GM19025 (cell line): ENCODE results near the gene URB2.

Source experiments
- ATAC-seq: cut with Tn5 transposase; IDR thresholded peaks from one replicate; pipeline ENCODE4 v1.9.1; 2021; ENCODE audit warnings: mild to moderate bottlenecking, low read depth, moderate library complexity; ENCODE audit not compliant: unreplicated experiment

Gene URB2

DNA sequence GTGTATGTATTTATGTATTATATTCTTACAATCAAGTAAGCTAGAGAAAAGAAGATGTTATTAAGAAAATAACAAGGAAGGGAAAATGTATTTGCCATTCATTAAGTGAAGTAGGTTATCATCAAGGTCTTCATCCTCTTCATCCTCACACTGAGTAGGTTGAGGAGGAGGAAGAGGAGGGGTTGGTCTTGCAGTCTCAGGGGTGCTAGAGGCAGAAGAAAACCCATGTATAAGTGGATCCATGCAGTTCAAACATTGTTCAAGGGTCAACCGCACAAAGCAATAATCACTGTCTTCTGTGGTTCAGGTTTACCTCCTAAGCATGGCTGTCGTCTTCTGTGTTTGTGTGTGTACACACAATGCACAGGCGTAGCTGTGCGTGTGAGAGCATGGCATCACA is 16.9 kb downstream of the URB2 start:
- ATAC-seq: no peak

GRCh38 chr1:229643996-229644745 is 18.1 kb downstream of the URB2 start:
- no peak for ATAC-seq

DNA sequence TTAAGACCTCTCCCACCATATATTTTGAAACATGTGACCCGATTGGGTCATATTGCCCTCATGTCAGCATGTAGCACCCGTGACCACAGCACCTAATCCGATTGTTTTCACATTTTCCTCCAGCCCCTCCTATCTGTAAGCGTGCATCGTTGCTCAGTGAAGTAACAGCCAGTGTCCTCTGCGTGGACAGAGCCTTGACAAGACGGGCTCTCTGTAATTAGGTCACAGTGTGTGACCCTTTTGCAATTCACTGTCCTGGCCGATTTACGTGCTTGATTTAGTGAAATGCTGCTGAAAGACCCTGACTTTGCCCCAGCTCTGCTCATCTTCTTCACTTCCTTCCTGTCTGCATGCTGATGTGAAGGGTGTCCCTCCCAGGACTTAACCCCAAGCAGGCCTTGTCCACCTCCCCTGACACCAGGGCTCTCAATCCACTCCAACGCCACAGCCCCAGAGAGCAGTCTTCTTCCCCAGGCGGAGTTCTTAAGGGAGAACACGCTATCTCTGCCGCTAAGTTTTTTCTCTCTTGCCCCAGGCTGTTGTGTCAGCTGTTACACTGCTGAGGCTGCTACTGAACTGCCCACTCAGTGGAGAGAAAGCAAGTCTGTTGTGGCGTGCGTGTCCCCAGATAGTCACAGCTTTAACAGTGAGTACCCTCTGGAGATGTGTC is 19.4 kb downstream of the URB2 start:
- no peak for ATAC-seq

DNA sequence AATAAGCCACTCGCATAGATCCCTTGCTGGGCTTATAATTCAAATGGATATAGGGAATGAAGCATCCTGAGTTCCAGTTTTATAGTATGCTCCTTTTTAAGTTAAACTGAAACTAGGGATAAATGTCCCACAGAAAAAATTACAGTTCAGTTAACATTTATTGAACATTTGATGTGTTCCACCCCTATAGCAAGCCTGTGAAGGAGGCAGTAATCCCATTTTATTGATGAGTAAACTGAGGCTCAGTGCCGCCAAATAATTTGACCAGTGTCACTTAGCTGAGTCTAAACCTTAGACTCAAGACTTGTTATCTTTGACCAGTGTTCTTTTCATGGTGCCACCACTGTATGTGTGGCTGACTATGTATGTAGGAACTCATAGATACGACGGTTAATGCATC is 22.4 kb downstream of the URB2 start:
- ATAC-seq: no peak

DNA sequence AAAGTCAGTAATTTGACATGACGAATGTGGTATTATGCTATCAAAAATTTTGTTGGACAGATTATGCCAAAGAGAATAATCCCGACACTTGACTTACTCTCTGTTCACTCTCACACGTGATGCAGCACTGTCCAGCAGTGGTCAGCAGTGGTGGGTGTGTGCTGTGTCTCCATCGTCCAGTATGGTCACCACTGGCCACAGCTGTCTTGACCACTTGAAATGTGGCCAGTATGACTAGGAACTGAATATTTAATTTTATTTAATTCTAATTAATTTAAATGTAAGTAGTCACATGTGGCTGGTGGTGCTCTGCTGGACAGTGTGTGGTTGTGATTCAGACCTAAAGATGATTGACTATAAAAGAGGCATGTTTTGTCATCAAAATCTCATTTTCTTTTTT is 24.0 kb downstream of the URB2 start:
- ATAC-seq: no peak

DNA sequence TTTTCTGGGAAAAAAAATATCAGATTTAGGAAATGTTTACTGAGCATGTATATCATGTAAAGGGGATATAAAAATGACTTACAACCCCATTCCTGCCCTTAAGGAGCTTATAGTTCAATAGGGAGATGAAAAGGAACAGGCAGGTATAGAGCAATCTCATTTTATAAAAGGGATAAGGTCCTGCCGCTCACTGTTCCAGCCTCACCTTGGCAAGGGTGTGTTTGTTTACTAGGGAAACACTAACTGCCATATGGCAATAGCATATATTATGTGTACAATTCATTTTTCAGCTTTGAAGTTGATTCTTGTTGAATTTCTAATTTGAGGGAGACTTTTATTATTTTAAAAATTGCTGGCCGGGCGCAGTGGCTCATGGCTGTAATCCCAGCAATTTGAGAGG is 25.5 kb downstream of the URB2 start:
- ATAC-seq: no peak

GRCh38 chr1:229653420-229653819 is 27.4 kb downstream of the URB2 start:
- ATAC-seq: no peak

DNA sequence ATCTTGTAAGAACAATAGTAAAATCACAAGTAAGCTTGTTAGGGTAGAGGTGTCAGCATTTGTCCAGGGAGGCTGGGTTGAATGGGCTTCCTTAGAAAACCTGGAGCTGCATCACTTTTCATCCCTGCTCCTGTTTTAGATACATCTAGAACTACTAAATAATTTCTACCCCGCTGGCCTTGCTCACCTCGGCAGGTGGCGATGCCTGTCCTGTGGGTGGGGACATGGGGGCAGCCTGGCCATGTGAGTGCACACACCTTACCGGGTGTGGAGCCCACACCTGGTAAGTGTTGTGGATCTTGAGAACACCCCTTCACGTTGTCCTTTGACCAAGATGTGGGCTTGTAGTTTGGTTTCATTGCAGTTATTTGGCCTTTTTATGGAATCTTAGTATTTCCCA is 29.7 kb downstream of the URB2 start:
- ATAC-seq: no peak

DNA sequence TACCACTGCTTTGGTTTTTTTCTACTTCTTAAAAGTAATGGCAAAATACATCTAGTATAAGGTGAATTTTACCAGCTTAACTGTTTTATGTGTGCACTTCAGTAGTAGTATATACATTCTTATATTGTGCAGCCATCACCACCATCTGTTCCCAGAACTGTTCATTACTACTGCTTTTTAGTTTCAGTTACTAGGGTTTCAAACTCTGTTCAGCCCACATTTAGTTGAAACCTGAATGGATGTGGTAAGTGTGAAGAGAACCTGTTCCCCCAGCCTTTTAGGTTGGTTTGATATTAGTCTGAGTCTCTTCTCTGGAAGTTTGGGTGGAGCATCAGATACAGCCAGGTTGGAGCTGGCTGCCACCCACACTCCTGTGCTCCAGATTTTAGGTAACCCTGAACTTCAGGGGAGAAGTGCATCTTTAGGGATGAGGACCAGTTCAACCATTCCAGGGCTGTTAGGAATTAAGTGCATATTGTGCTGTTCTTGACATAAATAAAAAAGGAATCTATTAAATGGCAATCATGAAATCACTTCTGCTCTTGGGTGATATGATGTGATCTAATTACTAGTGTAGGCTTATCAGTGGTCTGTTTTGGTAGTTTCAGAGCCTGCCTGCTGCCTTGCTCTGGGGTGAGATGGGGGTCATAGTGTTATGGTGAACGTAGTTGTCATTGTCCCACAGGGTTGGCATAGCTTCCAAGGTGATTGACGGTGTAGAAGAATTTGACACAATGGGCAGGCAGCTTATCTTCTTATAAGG is 32.1 kb downstream of the URB2 start:
- ATAC-seq: peak; percentile 49

DNA sequence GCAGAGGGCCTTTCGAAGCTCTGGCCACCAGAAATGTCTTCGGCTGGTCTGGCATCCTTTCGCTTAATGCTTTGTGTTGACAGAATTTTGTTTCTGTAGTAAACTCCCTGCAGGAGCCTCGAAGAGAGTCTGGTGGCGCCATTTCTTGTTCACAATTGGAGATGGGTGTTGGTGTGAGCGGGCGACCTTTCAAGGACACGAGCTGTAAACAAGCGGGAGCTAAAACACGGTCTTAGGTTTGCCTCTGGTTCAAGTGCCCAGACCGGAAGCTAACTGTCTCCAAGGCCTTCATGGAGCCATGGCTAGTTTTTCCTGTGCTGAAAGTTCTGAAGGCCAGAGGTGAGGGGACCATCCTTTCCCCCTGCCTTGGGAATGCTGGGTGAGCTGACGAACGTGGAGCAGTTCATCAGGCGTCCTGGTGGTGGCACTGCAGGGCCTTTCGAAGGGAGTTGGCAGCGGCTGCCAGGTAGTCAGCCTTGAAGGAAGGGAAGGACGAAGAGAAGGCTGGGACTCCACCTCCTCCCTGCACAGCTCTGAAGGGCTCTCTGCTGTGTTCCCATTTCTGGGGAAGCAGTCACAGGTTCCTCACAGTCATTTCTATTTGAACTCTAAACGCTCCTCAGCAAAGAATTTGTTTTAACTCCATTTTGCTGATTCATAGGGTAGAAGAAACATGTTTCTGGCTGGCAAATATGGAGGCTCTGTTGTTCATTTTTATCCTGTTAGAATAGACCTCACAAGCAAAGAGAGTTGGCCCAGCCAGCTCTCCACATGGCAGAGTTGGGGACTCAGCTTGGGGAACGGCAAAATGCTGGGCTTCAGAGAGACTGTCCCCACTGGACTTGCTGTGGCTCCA is 35.2 kb downstream of the URB2 start:
- ATAC-seq: no peak

DNA sequence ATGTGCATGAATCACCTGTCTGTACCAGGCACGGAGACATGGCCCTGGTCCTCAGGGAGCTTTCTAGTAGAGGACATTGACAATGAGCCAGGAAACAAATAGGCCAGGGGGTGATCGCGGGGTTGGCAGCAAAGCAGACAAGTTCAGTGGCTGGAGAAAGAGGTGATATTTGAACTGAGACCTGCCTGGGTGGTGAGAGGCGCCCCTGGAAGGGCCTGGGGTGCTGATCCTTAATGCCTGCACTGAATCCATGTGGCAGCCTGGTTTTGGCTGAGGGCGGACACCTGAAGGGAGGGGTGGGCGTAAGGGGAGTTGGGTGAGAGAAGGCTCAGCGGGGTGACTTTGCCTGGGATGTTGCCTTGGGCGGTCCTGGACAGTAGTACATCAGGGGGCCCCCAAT is 35.9 kb downstream of the URB2 start:
- no peak for ATAC-seq

- ATAC-seq: peak; percentile 58
These were observed 38.2 kb downstream of the URB2 start for GRCh38 chr1:229664133-229664689.

GRCh38 chr1:229665912-229666558 is 40.0 kb downstream of the URB2 start:
- ATAC-seq: no peak

DNA sequence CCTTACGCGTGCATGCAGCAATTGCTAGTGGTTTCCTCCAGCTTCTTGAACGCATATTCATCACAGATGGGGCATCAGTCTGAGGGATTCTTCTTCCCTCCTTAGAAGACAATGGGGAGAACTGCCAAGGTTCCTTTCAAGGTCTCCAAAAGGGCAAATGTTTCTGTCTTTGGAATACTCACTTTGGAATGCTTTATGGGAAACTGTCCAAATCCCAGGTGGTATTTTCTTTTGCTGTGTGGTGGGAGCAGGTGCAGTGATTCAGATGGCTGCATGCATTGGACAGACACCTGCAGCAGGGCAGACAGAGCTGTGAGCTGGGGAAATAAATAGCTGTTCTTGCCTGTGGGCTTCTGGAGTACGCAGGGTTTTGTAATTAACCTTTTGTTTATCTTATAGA is 40.5 kb downstream of the URB2 start:
- ATAC-seq: no peak

DNA sequence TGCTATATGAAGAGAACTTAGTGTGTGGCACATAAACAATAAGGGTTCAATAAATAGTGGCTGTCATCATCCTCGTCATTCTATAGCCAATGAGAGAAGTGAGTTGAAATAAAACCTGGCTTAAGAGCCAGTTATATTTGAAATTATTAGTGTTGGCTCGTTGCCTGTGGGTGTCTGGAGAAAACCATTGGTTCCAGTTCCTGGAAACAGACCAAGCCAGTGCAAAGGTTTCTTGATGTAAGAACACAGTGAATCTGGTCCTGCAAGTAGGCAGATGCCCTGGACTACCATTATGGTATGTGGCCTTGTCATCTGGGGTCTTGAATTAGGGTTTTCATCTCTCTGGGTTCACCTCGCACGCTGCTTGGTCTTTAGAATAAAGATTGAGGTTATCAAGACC is 43.3 kb downstream of the URB2 start:
- no peak for ATAC-seq

DNA sequence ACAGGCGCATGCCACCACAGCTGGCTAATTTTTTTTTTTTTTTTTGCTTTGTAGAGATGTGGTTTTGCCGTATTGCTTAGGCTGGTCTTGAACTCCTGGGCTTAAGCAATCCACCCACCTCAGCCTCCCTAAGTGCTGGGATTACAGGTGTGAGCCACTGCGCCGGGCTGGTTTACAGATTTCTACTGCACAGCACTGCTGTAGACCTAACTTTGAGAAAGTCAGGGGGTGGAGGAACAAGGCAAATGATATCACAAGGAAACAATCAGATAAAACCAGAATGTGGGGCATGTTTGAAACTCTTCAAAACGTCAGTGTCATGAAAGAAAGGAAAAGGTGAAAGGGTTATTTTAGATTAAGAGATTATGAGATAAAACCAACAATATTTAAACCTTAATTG is 45.3 kb downstream of the URB2 start:
- ATAC-seq: no peak

- no peak for ATAC-seq
These were observed 46.2 kb downstream of the URB2 start for GRCh38 chr1:229672246-229672645.

- no peak for ATAC-seq
These were observed 48.0 kb downstream of the URB2 start for GRCh38 chr1:229674042-229674441.

- ATAC-seq: no peak
These were observed 49.3 kb downstream of the URB2 start for GRCh38 chr1:229675396-229675795.

- no peak for ATAC-seq
These were observed 59.1 kb downstream of the URB2 start for GRCh38 chr1:229685149-229685548.
